Daoy (cell line): Measurements from ENCODE around the gene STAM. TPM values are rescaled to one million over a fixed set of nuclear protein-coding genes. Genes with fewer than 3 reads are reported as not detected.
"Not testable (repeated sequence)": the region's sequence is repeated elsewhere in the genome, so short reads cannot be mapped to it uniquely, and the experiment has no call there.

Experiments used
- DNase-seq: peaks from one replicate; pipeline ENCODE4 v3.0.0-alpha.2; 2015; ENCODE audit warnings: low read depth
- total RNA-seq: library from RNA; depleted of rRNA; stranded (reverse); fragments of >200 nt; shearing (Covaris generic); gene quantifications from 2 replicates; pipeline ENCODE4 v1.2.3, GENCODE V29; 2014

STAM gene
- total RNA-seq, 1 experiment from 2014 or later = 13.8 TPM

GRCh38 chr10:17675638-17676037 is 31.7 kb downstream of the STAM start:
- no peak for DNase-seq

GRCh38 chr10:17676919-17677318 is 33.0 kb downstream of the STAM start:
- DNase-seq = no peak

- no peak for DNase-seq
These were observed 38.4 kb downstream of the STAM start for GRCh38 chr10:17682236-17682946.

GRCh38 chr10:17683541-17683940 is 39.6 kb downstream of the STAM start:
- no peak for DNase-seq

- DNase-seq = no peak
These were observed 40.6 kb downstream of the STAM start for GRCh38 chr10:17684537-17684936.

- DNase-seq = no peak
These were observed 41.4 kb downstream of the STAM start for GRCh38 chr10:17685233-17685840.

GRCh38 chr10:17687117-17687831 is 43.3 kb downstream of the STAM start:
- DNase-seq = no peak

- no peak for DNase-seq
These were observed 45.2 kb downstream of the STAM start for GRCh38 chr10:17689137-17689536.

GRCh38 chr10:17693009-17693408 is 49.1 kb downstream of the STAM start:
- DNase-seq = no peak

- DNase-seq = no peak
These were observed 54.7 kb downstream of the STAM start for GRCh38 chr10:17698696-17699095.

GRCh38 chr10:17701301-17701700 is 57.4 kb downstream of the STAM start:
- no peak for DNase-seq

GRCh38 chr10:17703706-17704105 is 59.8 kb downstream of the STAM start:
- no peak for DNase-seq

GRCh38 chr10:17708821-17709220 is 64.9 kb downstream of the STAM start:
- no peak for DNase-seq

- DNase-seq = no peak
These were observed 65.5 kb downstream of the STAM start for GRCh38 chr10:17709492-17709891.

- no peak for DNase-seq
These were observed 66.2 kb downstream of the STAM start for GRCh38 chr10:17710181-17710580.

GRCh38 chr10:17712053-17712452 is 68.1 kb downstream of the STAM start:
- DNase-seq = no peak

GRCh38 chr10:17712717-17713471 is 68.9 kb downstream of the STAM start:
- no peak for DNase-seq

- no peak for DNase-seq
These were observed 69.8 kb downstream of the STAM start for GRCh38 chr10:17713758-17714157.

GRCh38 chr10:17716161-17716560 is 72.2 kb downstream of the STAM start:
- DNase-seq = no peak

GRCh38 chr10:17722317-17723014 is 78.5 kb downstream of the STAM start:
- DNase-seq = not testable (repeated sequence)

- no peak for DNase-seq
These were observed 81.8 kb downstream of the STAM start for GRCh38 chr10:17725703-17726102.

- DNase-seq = no peak
These were observed 85.7 kb downstream of the STAM start for GRCh38 chr10:17729630-17730029.
